ENCODE results near the gene PARP4. TPM values are rescaled to one million over a fixed set of nuclear protein-coding genes. Genes with fewer than 3 reads are reported as not detected.

PARP4 gene
- total and polyA plus RNA-seq, 2 of the 4 experiments (the other 2 are of a cell fraction) = 31.7 to 50.2 TPM

- peaks cover 5% of the 10 kb centered on the region for H3K4me1 ChIP-seq (ENCODE audit: control insufficient read depth, insufficient read depth, low read length)
- no peak overlapping the region for H2AK9ac ChIP-seq (replicated peaks; ENCODE audit: low read depth, low read length, poor library complexity)
- DNase-seq (no peak), ATAC-seq (ENCODE audit: low read depth) (peak; percentile 9)
- H3K27ac ChIP-seq (ENCODE audit: insufficient read depth, low read length) = peak overlapping the region; percentile 86; the same call in 1 of the 2 replicates
- peak overlapping the region; percentile 26; the same call in 1 of the 2 replicates for H2BK120ac ChIP-seq (ENCODE audit: low read depth, low read length)
- 0 out of 3 replicates have a peak overlapping the region, but pooled peaks have one; percentile 5 for H2BK15ac ChIP-seq (ENCODE audit: low read depth, low read length)
- TF ChIP-seq RAD21 (IDR thresholded peaks at IDR 0.05; ENCODE audit: low read length) (no peak), CEBPB (IDR thresholded peaks at IDR 0.05; ENCODE audit: low read depth, low read length) (no peak), SMC3 (IDR thresholded peaks at IDR 0.05; ENCODE audit: low read depth, low read length) (no peak), BHLHE40 (IDR thresholded peaks at IDR 0.05; ENCODE audit: low read depth, low read length) (no peak), NFE2L2 (IDR thresholded peaks at IDR 0.05; ENCODE audit: low read depth, low read length) (no peak), USF2 (IDR thresholded peaks at IDR 0.05; ENCODE audit: low read depth, low read length) (no peak)
- ChIA-PET CTCF (no interaction called here), POLR2A (ENCODE audit: unreplicated experiment) (no interaction called here)
- dilution Hi-C loops (cut with HindIII; ENCODE audit: low sequenced_read_pairs, unreplicated experiment) = no loop called here
- H3K4me3 ChIP-seq (ENCODE audit: insufficient read depth, low read depth, low read length) = peak overlapping the region; percentile 91
- no peaks in the 10 kb centered on the region for H3K36me3 ChIP-seq (ENCODE audit: control insufficient read depth, insufficient read depth, low read length)
- H4K91ac ChIP-seq (ENCODE audit: insufficient read depth, low read depth, low read length) = peak overlapping the region; percentile 39; the same call in 1 of the 2 replicates
- H2BK5ac ChIP-seq (ENCODE audit: low read depth, low read length, poor library complexity, severe bottlenecking) = peak overlapping the region; percentile 88
- in situ Hi-C loops (cut with MboI; ENCODE audit: low sequenced_read_pairs) = no loop called here
- H3K23ac ChIP-seq (ENCODE audit: low read depth, low read length) = peak overlapping the region; percentile 30; the same call in 1 of the 2 replicates
- peaks cover 8 to 29% of the 10 kb centered on the region in 2 experiments for H3K79me1 ChIP-seq (ENCODE audit: low read depth in 1 of 2, low read length in 2 of 2)
- no peak overlapping the region for H2AK5ac ChIP-seq (ENCODE audit: low read depth, low read length)
- H4K20me1 ChIP-seq (ENCODE audit: insufficient read depth, low read length) = peaks cover 17% of the 10 kb centered on the region
- peak overlapping the region; percentile 61; the same call in 1 of the 2 replicates for H3K4ac ChIP-seq (ENCODE audit: low read depth, low read length)
- H2BK20ac ChIP-seq (ENCODE audit: low read depth, low read length) = no peak overlapping the region
- WGBS, 2 experiments (ENCODE audit: extremely low coverage in 2 of 2, insufficient read length in 1 of 2) = 10% methylated on average over 2 of the region's 6 CpGs; no CpG with 5 or more reads in 1 of the 2 experiments
- peak overlapping the region; percentile 3; the same call in 1 of the 2 replicates for H3K18ac ChIP-seq (ENCODE audit: low read depth, low read length)
- no TSS peak for BruUV-seq (replicated peaks)
- no peak overlapping the region for H2AFZ ChIP-seq (replicated peaks; ENCODE audit: low read length, poor library complexity)
- H3K9ac ChIP-seq (ENCODE audit: low read depth, low read length) = peak overlapping the region; percentile 70
- H3K56ac ChIP-seq (ENCODE audit: extremely low read depth, insufficient read depth, low read length) = peak overlapping the region; percentile 64
- H4K8ac ChIP-seq (ENCODE audit: low read depth in 2 of 2, low read length in 2 of 2) = peak overlapping the region; percentile 6 to 81; a peak in 3 of 4 replicates
- H3K4me2 ChIP-seq (ENCODE audit: low read depth, low read length) = peak overlapping the region; percentile 91
- intact Hi-C loops (cut with micrococcal nuclease) = no loop called here
- no peaks in the 10 kb centered on the region for H3K9me3 ChIP-seq (ENCODE audit: control insufficient read depth, insufficient read depth, low read length)
- H3K9me1 ChIP-seq (ENCODE audit: insufficient read depth, low read length) = peaks cover 7% of the 10 kb centered on the region; the same call in 1 of the 2 replicates
- H3K27me3 ChIP-seq (ENCODE audit: control insufficient read depth, insufficient read depth, low read length) = no peaks in the 10 kb centered on the region
- peak overlapping the region; percentile 73; the same call in 1 of the 2 replicates for H4K5ac ChIP-seq (ENCODE audit: low read depth, low read length)
- H3K14ac ChIP-seq (replicated peaks; ENCODE audit: low read depth, low read length) = peak overlapping the region; percentile 30; the same call in 1 of the 2 replicates
Measured at GRCh38 chr13:24511816-24512196, 772 bp downstream of the PARP4 start.

Measured in IMR-90 (cell line).